WTC11 (cell line): ENCODE results near the gene WDR73. TPM values are rescaled to one million over a fixed set of nuclear protein-coding genes. Genes with fewer than 3 reads are reported as not detected.
"Not testable (repeated sequence)": the region's sequence is repeated elsewhere in the genome, so short reads cannot be mapped to it uniquely, and the experiment has no call there.

Source experiments
- ATAC-seq: fragments of 200-7000 bp; cut with Tn5 transposase; 2 replicates; pipeline ENCODE4 v1.10.0; 2021; ENCODE audit warnings: mild to moderate bottlenecking, moderate library complexity
- CTCF ChIA-PET: fragments of 300-600 bp; sonication (Branson Sonifier 250); formaldehyde crosslinking; loops from one replicate; lab custom pipeline; 2021; ENCODE audit warnings: antibody characterized with exemption; lab: Charles Lee
- POLR2A ChIA-PET: fragments of 350-600 bp; sonication (Branson Sonifier 250); formaldehyde crosslinking; loops from one replicate; lab custom pipeline; 2021; ENCODE audit warnings: antibody characterized with exemption; lab: Charles Lee
- DNase-seq: peaks from one replicate; pipeline ENCODE4 v3.0.0; 2021; ENCODE audit warnings: low spot score
- H3K27ac Mint-ChIP-seq: 2 replicates; pipeline ENCODE4 v1.8.0; 2021; ENCODE audit warnings: mixed read lengths
- H3K27me3 Mint-ChIP-seq: 2 replicates; pipeline ENCODE4 v1.8.0; 2021; ENCODE audit warnings: low read depth, mild to moderate bottlenecking, moderate library complexity, mixed read lengths
- H3K36me3 Mint-ChIP-seq: 2 replicates; pipeline ENCODE4 v1.8.0; 2021; ENCODE audit warnings: mixed read lengths
- H3K4me1 Mint-ChIP-seq: 2 replicates; pipeline ENCODE4 v1.8.0; 2022; ENCODE audit warnings: mixed read lengths
- H3K4me3 Mint-ChIP-seq: 2 replicates; pipeline ENCODE4 v1.8.0; 2021; ENCODE audit warnings: mild to moderate bottlenecking, moderate library complexity, mixed read lengths
- H3K9me3 Mint-ChIP-seq: 2 replicates; pipeline ENCODE4 v1.8.0; 2021; ENCODE audit warnings: mixed read lengths
- CREB1 ChIP-seq: sonication (generic); formaldehyde crosslinking; IDR thresholded peaks from 2 replicates; pipeline ENCODE4 v1.8.0; 2023; ENCODE audit warnings: mild to moderate bottlenecking, missing genetic modification reagents
- ETV6 ChIP-seq: sonication (generic); formaldehyde crosslinking; IDR thresholded peaks from 2 replicates; pipeline ENCODE4 v1.8.1; 2022; ENCODE audit warnings: mild to moderate bottlenecking, missing genetic modification reagents
- GTF2I ChIP-seq: fragments of 250-450 bp; sonication (Bioruptor Pico); conservative IDR thresholded peaks from 2 replicates; pipeline ENCODE4 v1.4.0; 2021; ENCODE audit warnings: mild to moderate bottlenecking
- MXD4 ChIP-seq: fragments of 250-450 bp; sonication (Bioruptor Pico); IDR thresholded peaks from 2 replicates; pipeline ENCODE4 v1.8.0; 2021; ENCODE audit warnings: mild to moderate bottlenecking, moderate library complexity, borderline replicate concordance
- NR2C2 ChIP-seq: sonication (generic); formaldehyde crosslinking; IDR thresholded peaks from 2 replicates; pipeline ENCODE4 v1.8.0; 2022; ENCODE audit warnings: mild to moderate bottlenecking, missing genetic modification reagents
- NR3C1 ChIP-seq: sonication (generic); formaldehyde crosslinking; conservative IDR thresholded peaks from 2 replicates; pipeline ENCODE4 v1.8.1; 2023; ENCODE audit warnings: low read depth, mild to moderate bottlenecking, missing genetic modification reagents
- OVOL2 ChIP-seq: fragments of 250-450 bp; sonication (Bioruptor Pico); IDR thresholded peaks from 2 replicates; pipeline ENCODE4 v1.9.0; 2021; ENCODE audit warnings: mild to moderate bottlenecking, borderline replicate concordance
- TEAD4 ChIP-seq: sonication (generic); formaldehyde crosslinking; IDR thresholded peaks from 2 replicates; pipeline ENCODE4 v1.8.0; 2022; ENCODE audit warnings: mild to moderate bottlenecking, missing genetic modification reagents
- ZNF121 ChIP-seq: sonication (generic); formaldehyde crosslinking; IDR thresholded peaks from 2 replicates; pipeline ENCODE4 v1.8.0; 2023; ENCODE audit warnings: missing genetic modification reagents
- ZNF263 ChIP-seq: sonication (generic); formaldehyde crosslinking; IDR thresholded peaks from 2 replicates; pipeline ENCODE4 v1.8.1; 2022; ENCODE audit warnings: low read depth, mild to moderate bottlenecking, moderate library complexity, missing genetic modification reagents
- ZNF671 ChIP-seq: fragments of 250-450 bp; sonication (Bioruptor Pico); IDR thresholded peaks from 2 replicates; pipeline ENCODE4 v1.8.0; 2021; ENCODE audit warnings: mild to moderate bottlenecking
- total RNA-seq: library from RNA; stranded (reverse); gene quantifications from 3 replicates; pipeline ENCODE4 v1.2.3, GENCODE V29; 2021
- TF ChIP-seq, protein P1 (sequence below): sonication (generic); formaldehyde crosslinking; IDR thresholded peaks from 2 replicates; pipeline ENCODE4 v1.8.1; 2023; ENCODE audit warnings: mild to moderate bottlenecking, moderate library complexity, missing genetic modification reagents
- TF ChIP-seq, protein P2 (sequence below): sonication (generic); formaldehyde crosslinking; IDR thresholded peaks from 2 replicates; pipeline ENCODE4 v1.8.1; 2022; ENCODE audit warnings: mild to moderate bottlenecking, missing genetic modification reagents, moderate library complexity, borderline replicate concordance
- TF ChIP-seq, protein P3 (sequence below): sonication (generic); formaldehyde crosslinking; IDR thresholded peaks from 2 replicates; pipeline ENCODE4 v1.8.0; 2022; ENCODE audit warnings: mild to moderate bottlenecking, missing genetic modification reagents
- TF ChIP-seq, protein P4 (sequence below): fragments of 250-450 bp; sonication (Bioruptor Pico); IDR thresholded peaks from 2 replicates; pipeline ENCODE4 v1.9.0; 2021; ENCODE audit warnings: moderate library complexity, mild to moderate bottlenecking, inconsistent platforms, borderline replicate concordance

The WDR73 gene
- total RNA-seq, 1 experiment from 2014 or later, result 22.6 TPM

DNA sequence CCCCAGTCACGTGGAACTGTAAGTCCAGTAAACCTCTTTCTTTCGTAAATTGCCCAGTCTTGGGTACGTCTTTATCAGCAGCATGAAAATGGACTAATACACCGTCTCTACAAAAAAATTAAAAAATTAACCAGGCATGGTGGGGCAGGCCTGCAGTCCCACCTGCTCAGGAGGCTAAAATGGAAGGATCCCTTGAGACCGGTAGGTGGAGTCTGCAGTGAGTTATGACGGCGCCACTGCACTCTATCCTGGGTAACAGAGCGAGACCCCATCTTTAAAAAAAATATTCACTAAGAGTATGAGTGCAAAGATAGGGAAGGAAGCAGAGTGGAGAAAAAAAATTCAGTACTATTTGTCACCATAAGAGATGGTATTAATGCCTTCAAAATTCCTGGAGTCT is 36.3 kb upstream of the WDR73 start (continued):
- TF ChIP-seq, protein P1, sequence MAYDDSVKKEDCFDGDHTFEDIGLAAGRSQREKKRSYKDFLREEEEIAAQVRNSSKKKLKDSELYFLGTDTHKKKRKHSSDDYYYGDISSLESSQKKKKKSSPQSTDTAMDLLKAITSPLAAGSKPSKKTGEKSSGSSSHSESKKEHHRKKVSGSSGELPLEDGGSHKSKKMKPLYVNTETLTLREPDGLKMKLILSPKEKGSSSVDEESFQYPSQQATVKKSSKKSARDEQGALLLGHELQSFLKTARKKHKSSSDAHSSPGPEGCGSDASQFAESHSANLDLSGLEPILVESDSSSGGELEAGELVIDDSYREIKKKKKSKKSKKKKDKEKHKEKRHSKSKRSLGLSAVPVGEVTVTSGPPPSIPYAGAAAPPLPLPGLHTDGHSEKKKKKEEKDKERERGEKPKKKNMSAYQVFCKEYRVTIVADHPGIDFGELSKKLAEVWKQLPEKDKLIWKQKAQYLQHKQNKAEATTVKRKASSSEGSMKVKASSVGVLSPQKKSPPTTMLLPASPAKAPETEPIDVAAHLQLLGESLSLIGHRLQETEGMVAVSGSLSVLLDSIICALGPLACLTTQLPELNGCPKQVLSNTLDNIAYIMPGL (CRISPR knock-in tag), result no peak

DNA sequence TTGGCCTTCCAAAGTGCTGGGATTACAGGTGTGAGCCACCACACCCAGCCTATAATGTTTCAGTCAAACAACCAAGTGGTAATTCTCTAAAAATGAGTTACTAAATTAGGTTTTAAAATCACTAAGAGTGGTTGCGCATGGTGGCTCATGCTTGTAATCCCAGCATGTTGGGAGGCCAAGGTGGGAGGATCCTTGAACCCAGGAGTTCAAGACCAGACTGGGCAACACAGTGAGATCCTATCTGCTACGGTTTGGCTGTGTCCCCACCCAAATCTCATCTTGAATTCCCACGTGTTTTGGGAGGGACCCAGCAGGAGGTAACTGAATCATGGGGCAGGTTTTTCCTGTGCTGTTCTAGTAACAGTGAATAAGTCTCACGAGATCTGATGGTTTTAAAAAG is 35.8 kb upstream of the WDR73 start:
- peaks cover 53% of the 10 kb centered on the region for H3K36me3 Mint-ChIP-seq
- no peaks in the 10 kb centered on the region for H3K27me3 Mint-ChIP-seq
- ChIA-PET CTCF (no interaction called here), POLR2A (no interaction called here)
- peaks cover 4% of the 10 kb centered on the region; the same call in 1 of the 2 replicates for H3K9me3 Mint-ChIP-seq
- peak; percentile 95 for TF ChIP-seq ZNF121 (CRISPR knock-in tag)
- TF ChIP-seq NR3C1 (CRISPR knock-in tag), result no peak
- TF ChIP-seq, protein P2, sequence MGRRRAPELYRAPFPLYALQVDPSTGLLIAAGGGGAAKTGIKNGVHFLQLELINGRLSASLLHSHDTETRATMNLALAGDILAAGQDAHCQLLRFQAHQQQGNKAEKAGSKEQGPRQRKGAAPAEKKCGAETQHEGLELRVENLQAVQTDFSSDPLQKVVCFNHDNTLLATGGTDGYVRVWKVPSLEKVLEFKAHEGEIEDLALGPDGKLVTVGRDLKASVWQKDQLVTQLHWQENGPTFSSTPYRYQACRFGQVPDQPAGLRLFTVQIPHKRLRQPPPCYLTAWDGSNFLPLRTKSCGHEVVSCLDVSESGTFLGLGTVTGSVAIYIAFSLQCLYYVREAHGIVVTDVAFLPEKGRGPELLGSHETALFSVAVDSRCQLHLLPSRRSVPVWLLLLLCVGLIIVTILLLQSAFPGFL (CRISPR knock-in tag), result no peak
- TF ChIP-seq GTF2I (CRISPR knock-in tag), result no peak
- TF ChIP-seq, protein P1 (CRISPR knock-in tag), result no peak
- H3K27ac Mint-ChIP-seq, result no peak overlapping the region
- ATAC-seq (no peak), DNase-seq (no peak)
- H3K4me3 Mint-ChIP-seq, result no peak overlapping the region
- H3K4me1 Mint-ChIP-seq, result no peaks in the 10 kb centered on the region

DNA sequence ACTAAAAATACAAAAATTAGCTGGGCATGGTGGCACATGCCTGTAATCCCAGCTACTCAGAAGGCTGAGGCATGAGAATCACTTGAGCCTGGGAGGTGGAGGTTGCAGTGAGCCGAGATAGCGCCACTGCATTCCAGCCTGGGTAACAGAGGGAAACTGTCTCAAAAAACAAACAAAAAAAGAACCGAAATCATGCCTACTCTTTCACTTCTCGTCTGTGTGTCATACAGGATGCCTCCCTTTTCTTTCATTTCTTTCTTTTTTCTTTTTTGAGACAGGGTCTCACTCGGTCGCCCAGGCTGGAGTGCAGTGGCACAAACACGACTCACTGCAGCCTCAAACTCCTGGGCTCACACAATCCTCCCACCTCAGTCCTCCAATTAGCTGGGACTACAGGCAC is 32.4 kb upstream of the WDR73 start:
- Mint-ChIP-seq H3K36me3 (peaks cover 60% of the 10 kb centered on the region), H3K27ac (peak overlapping the region; percentile 94; the same call in 1 of the 2 replicates)
- DNase-seq, ATAC-seq, POLR2A ChIA-PET, H3K4me3 Mint-ChIP-seq, CTCF ChIA-PET, H3K9me3 Mint-ChIP-seq, H3K4me1 Mint-ChIP-seq, H3K27me3 Mint-ChIP-seq: not testable (repeated sequence)

DNA sequence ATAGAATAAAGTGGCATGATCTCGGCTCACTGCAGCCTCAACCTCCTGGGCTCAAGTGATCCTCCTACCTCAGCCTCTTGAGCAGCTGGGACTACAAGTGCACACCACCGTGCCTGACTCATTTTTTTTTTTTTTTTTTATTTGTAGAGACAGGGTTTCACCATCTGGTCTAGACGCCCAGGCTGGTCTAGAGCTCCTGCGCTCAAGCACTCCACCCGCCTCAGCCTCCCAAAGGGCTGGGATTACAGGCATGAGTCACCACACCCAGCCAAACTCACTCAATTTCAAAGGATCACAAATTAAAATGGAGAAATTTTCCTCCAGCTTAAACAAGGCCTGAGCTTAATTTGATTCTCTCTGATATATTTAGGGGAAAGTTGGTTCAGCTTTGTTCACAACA is 31.2 kb upstream of the WDR73 start:
- CTCF ChIA-PET, result interaction anchor here (0.7 kb wide), 1 partner anchor 267 kb away, joined by 3 read pairs; no protein-coding TSS in a partner anchor
- Mint-ChIP-seq H3K9me3 (peaks cover 3% of the 10 kb centered on the region; the same call in 1 of the 2 replicates), H3K36me3 (peaks cover 57% of the 10 kb centered on the region), H3K4me1 (no peaks in the 10 kb centered on the region), H3K27me3 (no peaks in the 10 kb centered on the region), H3K4me3 (no peak overlapping the region), H3K27ac (peak overlapping the region; percentile 68; the same call in 1 of the 2 replicates)
- TF ChIP-seq OVOL2 (no peak), ZNF263 (no peak), TEAD4 (CRISPR knock-in tag) (no peak), ETV6 (CRISPR knock-in tag) (no peak), MXD4 (CRISPR knock-in tag) (no peak), NR2C2 (CRISPR knock-in tag) (no peak), CREB1 (CRISPR knock-in tag) (no peak), ZNF671 (CRISPR knock-in tag) (no peak)
- TF ChIP-seq, protein P3, sequence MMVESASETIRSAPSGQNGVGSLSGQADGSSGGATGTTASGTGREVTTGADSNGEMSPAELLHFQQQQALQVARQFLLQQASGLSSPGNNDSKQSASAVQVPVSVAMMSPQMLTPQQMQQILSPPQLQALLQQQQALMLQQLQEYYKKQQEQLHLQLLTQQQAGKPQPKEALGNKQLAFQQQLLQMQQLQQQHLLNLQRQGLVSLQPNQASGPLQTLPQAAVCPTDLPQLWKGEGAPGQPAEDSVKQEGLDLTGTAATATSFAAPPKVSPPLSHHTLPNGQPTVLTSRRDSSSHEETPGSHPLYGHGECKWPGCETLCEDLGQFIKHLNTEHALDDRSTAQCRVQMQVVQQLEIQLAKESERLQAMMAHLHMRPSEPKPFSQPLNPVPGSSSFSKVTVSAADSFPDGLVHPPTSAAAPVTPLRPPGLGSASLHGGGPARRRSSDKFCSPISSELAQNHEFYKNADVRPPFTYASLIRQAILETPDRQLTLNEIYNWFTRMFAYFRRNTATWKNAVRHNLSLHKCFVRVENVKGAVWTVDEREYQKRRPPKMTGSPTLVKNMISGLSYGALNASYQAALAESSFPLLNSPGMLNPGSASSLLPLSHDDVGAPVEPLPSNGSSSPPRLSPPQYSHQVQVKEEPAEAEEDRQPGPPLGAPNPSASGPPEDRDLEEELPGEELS (CRISPR knock-in tag), result no peak
- TF ChIP-seq, protein P4, sequence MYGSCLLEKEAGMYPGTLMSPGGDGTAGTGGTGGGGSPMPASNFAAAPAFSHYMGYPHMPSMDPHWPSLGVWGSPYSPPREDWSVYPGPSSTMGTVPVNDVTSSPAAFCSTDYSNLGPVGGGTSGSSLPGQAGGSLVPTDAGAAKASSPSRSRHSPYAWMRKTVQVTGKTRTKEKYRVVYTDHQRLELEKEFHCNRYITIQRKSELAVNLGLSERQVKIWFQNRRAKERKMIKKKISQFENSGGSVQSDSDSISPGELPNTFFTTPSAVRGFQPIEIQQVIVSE (CRISPR knock-in tag), result no peak
- POLR2A ChIA-PET, result interaction anchor here (0.6 kb wide), 1 partner anchor 62 kb away, joined by 5 read pairs; no protein-coding TSS in a partner anchor
- ATAC-seq (no peak), DNase-seq (no peak)
